SU-DHL-6 (cell line): ENCODE measurements around the gene USP31.

ENCODE experiments used
- H2AFZ ChIP-seq: fragments of 200-600 bp; sonication (generic); 2 replicates; pipeline ENCODE4 v1.6.1; 2014; ENCODE audit warnings: low read depth, mild to moderate bottlenecking, moderate library complexity, mixed read lengths, antibody characterized with exemption, low read length; ENCODE audit not compliant: severe bottlenecking
- H3F3A ChIP-seq: fragments of 200-600 bp; shearing (Covaris generic); 2 replicates; pipeline ENCODE4 v1.6.0; 2016; ENCODE audit warnings: antibody characterized with exemption, mild to moderate bottlenecking; ENCODE audit not compliant: insufficient read depth
- H3K27ac ChIP-seq: fragments of 200-600 bp; sonication (generic); 2 replicates; pipeline ENCODE4 v1.5.1; 2016; ENCODE audit warnings: low read depth, mild to moderate bottlenecking, low read length, moderate library complexity, mixed read lengths
- H3K27me3 ChIP-seq: fragments of 200-600 bp; sonication (generic), shearing (Covaris generic); 2 replicates; pipeline ENCODE4 v1.6.0; 2014; ENCODE audit warnings: mild to moderate bottlenecking, low read length
- H3K36me3 ChIP-seq: fragments of 200-600 bp; sonication (generic); 2 replicates; pipeline ENCODE4 v1.6.1; 2014; ENCODE audit warnings: mild to moderate bottlenecking, low read length, mixed read lengths
- H3K4me2 ChIP-seq: fragments of 300-600, 200-600 bp; shearing (Covaris generic), sonication (generic); 2 replicates; pipeline ENCODE4 v1.6.0; 2014; ENCODE audit warnings: low read length, low read depth, mild to moderate bottlenecking; ENCODE audit not compliant: poor library complexity, severe bottlenecking
- H3K4me3 ChIP-seq: fragments of 200-600 bp; sonication (generic); 2 replicates; pipeline ENCODE4 v1.5.1; 2014; ENCODE audit warnings: antibody characterized with exemption, low read length, mild to moderate bottlenecking, mixed read lengths; ENCODE audit not compliant: insufficient read depth, poor library complexity, severe bottlenecking
- H3K79me2 ChIP-seq: fragments of 200-600 bp; sonication (generic); 2 replicates; pipeline ENCODE4 v1.6.1; 2014; ENCODE audit warnings: mild to moderate bottlenecking, low read length, moderate library complexity; ENCODE audit not compliant: insufficient read depth
- H3K9ac ChIP-seq: fragments of 200-600 bp; sonication (generic); 2 replicates; pipeline ENCODE4 v1.7.0; 2014; ENCODE audit warnings: mild to moderate bottlenecking, low read length
- H3K9me2 ChIP-seq: fragments of 200-600 bp; sonication (generic); replicated peaks from 2 replicates; pipeline ENCODE4 v1.6.1; 2014; ENCODE audit warnings: low read length; ENCODE audit not compliant: insufficient read depth
- H3K9me3 ChIP-seq: fragments of 200-600 bp; sonication (generic); 2 replicates; pipeline ENCODE4 v1.6.1; 2014; ENCODE audit warnings: low read length, mixed read lengths; ENCODE audit not compliant: insufficient read depth
- H4K20me1 ChIP-seq: fragments of 200-600 bp; sonication (generic); 2 replicates; pipeline ENCODE4 v1.6.1; 2014; ENCODE audit warnings: low read depth, mild to moderate bottlenecking, antibody characterized with exemption, low read length, moderate library complexity, mixed read lengths
- CTCF ChIP-seq: fragments of 200-600 bp; sonication (generic); IDR thresholded peaks from one replicate; pipeline ENCODE4 v1.5.1; 2017; ENCODE audit warnings: antibody characterized with exemption, mild to moderate bottlenecking, low read length, moderate library complexity; ENCODE audit not compliant: insufficient read depth, poor library complexity, severe bottlenecking
- EZH2phosphoT487 ChIP-seq: fragments of 200-600 bp; sonication (generic), shearing (Covaris generic); conservative IDR thresholded peaks from 2 replicates; pipeline ENCODE4 v1.6.1; 2018; ENCODE audit warnings: mild to moderate bottlenecking, antibody characterized with exemption, low read length, moderate library complexity, mixed read lengths

Gene USP31

GRCh38 chr16:23137256-23137655 lies 12.0 kb downstream of the USP31 start:
- Histone ChIP-seq H3K27ac (no peak overlapping the region), H3K4me3 (no peak overlapping the region), H4K20me1 (0 out of 2 replicates have a peak, but pooled peaks cover 24% of the 10 kb centered on the region), H3F3A (no peaks in the 10 kb centered on the region), H3K9me3 (no peaks in the 10 kb centered on the region), H3K9me2 (no peaks in the 10 kb centered on the region), H3K36me3 (0 out of 2 replicates have a peak, but pooled peaks cover 2% of the 10 kb centered on the region), H3K9ac (no peak overlapping the region), H2AFZ (no peak overlapping the region), H3K27me3 (no peaks in the 10 kb centered on the region), H3K4me2 (no peak overlapping the region), H3K79me2 (peaks cover 77% of the 10 kb centered on the region)
- no peak for TF ChIP-seq EZH2phosphoT487

GRCh38 chr16:23134274-23134673 lies 15.0 kb downstream of the USP31 start:
- Histone ChIP-seq H3K9ac (no peak overlapping the region), H3K27me3 (no peaks in the 10 kb centered on the region), H3K9me3 (no peaks in the 10 kb centered on the region), H3F3A (no peaks in the 10 kb centered on the region), H3K4me2 (no peak overlapping the region), H2AFZ (no peak overlapping the region), H3K27ac (no peak overlapping the region), H3K9me2 (no peaks in the 10 kb centered on the region), H4K20me1 (peaks cover 33% of the 10 kb centered on the region; the same call in 1 of the 2 replicates), H3K4me3 (no peak overlapping the region), H3K79me2 (peaks cover 69% of the 10 kb centered on the region), H3K36me3 (0 out of 2 replicates have a peak, but pooled peaks cover 2% of the 10 kb centered on the region)
- no peak for TF ChIP-seq CTCF
- no peak for TF ChIP-seq EZH2phosphoT487

GRCh38 chr16:23132775-23133463 lies 16.3 kb downstream of the USP31 start:
- peaks cover 33% of the 10 kb centered on the region; the same call in 1 of the 2 replicates for H4K20me1 ChIP-seq
- no peak overlapping the region for H2AFZ ChIP-seq
- no peaks in the 10 kb centered on the region; the same call in 1 of the 2 replicates for H3F3A ChIP-seq
- H3K79me2 ChIP-seq = peaks cover 77% of the 10 kb centered on the region
- no peaks in the 10 kb centered on the region for H3K9me2 ChIP-seq
- no peak overlapping the region for H3K27ac ChIP-seq
- no peaks in the 10 kb centered on the region for H3K9me3 ChIP-seq
- H3K27me3 ChIP-seq = no peaks in the 10 kb centered on the region
- no peak overlapping the region for H3K4me2 ChIP-seq
- no peak overlapping the region for H3K9ac ChIP-seq
- H3K4me3 ChIP-seq = no peak overlapping the region
- H3K36me3 ChIP-seq = 0 out of 2 replicates have a peak, but pooled peaks cover 2% of the 10 kb centered on the region
- TF ChIP-seq CTCF (no peak), EZH2phosphoT487 (no peak)

GRCh38 chr16:23131931-23132621 lies 17.2 kb downstream of the USP31 start:
- Histone ChIP-seq H3K9me2 (no peaks in the 10 kb centered on the region), H3K27me3 (no peaks in the 10 kb centered on the region), H3K9ac (no peak overlapping the region), H3K79me2 (peaks cover 77% of the 10 kb centered on the region), H4K20me1 (peaks cover 30% of the 10 kb centered on the region; the same call in 1 of the 2 replicates), H3K36me3 (0 out of 2 replicates have a peak, but pooled peaks cover under 1% of the 10 kb centered on the region), H2AFZ (no peak overlapping the region), H3K4me3 (no peak overlapping the region), H3F3A (no peaks in the 10 kb centered on the region; the same call in 1 of the 2 replicates), H3K27ac (no peak overlapping the region), H3K4me2 (no peak overlapping the region), H3K9me3 (no peaks in the 10 kb centered on the region)
- TF ChIP-seq EZH2phosphoT487 (no peak), CTCF (no peak)
